Esophagus (tissue), 2 donors: Measurements from ENCODE around the gene NTMT2. TPM values are rescaled to one million over a fixed set of nuclear protein-coding genes. Genes with fewer than 3 reads are reported as not detected.

ENCODE experiments used
- H3K27ac ChIP-seq, 2 donors: one replicate each; pipeline ENCODE4 v1.5.1; 2013; ENCODE audit warnings: low read depth in 2 of 2, mild to moderate bottlenecking in 2 of 2, inconsistent platforms in 1 of 2, low read length in 1 of 2, moderate library complexity in 1 of 2
- H3K27me3 ChIP-seq, 2 donors: one replicate each; pipeline ENCODE4 v1.6.1; 2013; ENCODE audit warnings: low read length in 2 of 2, control low read depth in 1 of 2, mild to moderate bottlenecking in 1 of 2; ENCODE audit not compliant: insufficient read depth in 2 of 2, control insufficient read depth in 1 of 2
- H3K36me3 ChIP-seq, 2 donors: one replicate each; pipeline ENCODE4 v1.6.1; 2013; ENCODE audit warnings: low read length in 1 of 2; ENCODE audit not compliant: control insufficient read depth in 2 of 2, insufficient read depth in 2 of 2
- H3K4me1 ChIP-seq, 2 donors: one replicate each; pipeline ENCODE4 v1.6.1; 2013; ENCODE audit warnings: low read length in 1 of 2; ENCODE audit not compliant: control insufficient read depth in 2 of 2, insufficient read depth in 2 of 2
- H3K4me3 ChIP-seq, 2 donors: one replicate each; pipeline ENCODE4 v1.5.1; 2013; ENCODE audit warnings: low read length in 2 of 2, mild to moderate bottlenecking in 2 of 2, low read depth in 1 of 2, moderate library complexity in 1 of 2
- H3K9me3 ChIP-seq, 2 donors: one replicate each; pipeline ENCODE4 v1.6.1; 2013; ENCODE audit warnings: mild to moderate bottlenecking in 2 of 2, low read depth in 1 of 2, low read length in 1 of 2, moderate library complexity in 1 of 2; ENCODE audit not compliant: control insufficient read depth in 2 of 2, insufficient read depth in 1 of 2
- WGBS, 2 donors: extraction: QIAGEN DNeasy Blood & Tissue Kit; methylation state at CpG; one replicate each; pipeline ENCODE4 v1.1.7; 2013; 5-methylcytosine and 5-hydroxymethylcytosine counted together
- polyA plus RNA-seq, 2 donors: library from polyadenylated mRNA; stranded (reverse); fragments of 200-250 nt; gene quantifications; one replicate each; pipeline ENCODE4 v1.2.3, GENCODE V29; 2013
- donor health status: healthy with polysubstance abuse.
- donor health status: Bipolar disorder and iron deficiency.

Gene NTMT2
- polyA plus RNA-seq, 2 donors, result not detected

DNA sequence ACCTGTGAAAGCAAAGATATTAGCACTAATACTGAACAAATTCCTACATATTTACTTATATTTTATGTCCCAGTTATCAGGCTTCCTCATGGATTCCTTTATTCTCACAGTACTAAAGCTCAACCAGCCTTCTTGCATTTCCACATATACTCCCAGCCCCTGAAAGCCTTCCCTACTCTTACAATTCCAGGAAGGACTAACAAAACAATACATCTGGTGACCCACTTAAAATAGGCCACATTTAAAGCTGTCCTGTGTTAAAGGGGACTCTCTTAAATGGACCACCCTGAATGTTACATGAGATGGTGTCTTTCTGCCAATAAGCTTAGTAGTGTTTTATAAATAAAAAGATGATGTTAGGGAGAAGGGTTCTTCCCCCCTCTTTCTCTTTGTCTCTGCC, 54.4 kb downstream of the NTMT2 start:
- Histone ChIP-seq H3K9me3 (no peaks in the 10 kb centered on the region), H3K36me3 (no peaks in the 10 kb centered on the region), H3K4me1 (no peaks in the 10 kb centered on the region), H3K4me3 (no peak overlapping the region), H3K27ac (no peak overlapping the region), H3K27me3 (no peaks in the 10 kb centered on the region)

DNA sequence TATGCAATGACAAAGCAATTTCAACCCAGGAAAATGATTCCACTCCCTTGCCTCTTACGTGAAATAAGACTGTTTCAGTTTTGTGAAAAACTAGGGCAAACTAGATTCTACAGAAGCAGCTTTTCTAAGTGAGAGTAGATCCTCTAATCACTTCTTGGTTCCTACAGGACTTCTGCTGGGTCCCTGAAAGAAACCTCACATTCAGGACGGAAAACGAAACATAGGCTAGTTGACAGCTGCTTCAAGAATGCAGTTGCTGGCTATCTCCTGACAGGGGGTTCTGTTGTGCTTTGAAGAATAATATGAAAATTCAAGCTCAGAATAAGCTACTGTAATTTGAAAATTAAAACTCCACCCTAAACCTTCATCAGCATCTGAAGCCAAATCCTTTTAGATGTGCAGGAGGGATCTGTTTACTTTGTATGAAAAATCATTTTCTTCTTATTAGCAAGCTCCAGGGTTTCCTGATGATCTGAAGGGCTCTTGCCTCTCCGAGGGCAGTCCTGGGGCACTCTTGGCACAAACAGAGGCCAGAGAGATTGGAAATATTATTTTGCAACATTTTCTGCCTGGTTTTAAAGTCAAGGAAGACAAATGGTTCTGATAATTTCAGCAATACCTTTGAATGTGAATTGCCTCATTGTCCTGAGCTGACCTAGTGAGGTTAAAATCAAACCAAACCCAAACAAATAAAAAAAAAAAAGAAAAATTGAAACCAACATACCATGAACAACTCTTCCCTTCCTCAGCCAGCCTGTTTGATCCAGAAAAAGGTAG, 55.0 kb downstream of the NTMT2 start:
- Histone ChIP-seq H3K27ac (no peak overlapping the region), H3K9me3 (no peaks in the 10 kb centered on the region), H3K4me3 (no peak overlapping the region), H3K4me1 (no peaks in the 10 kb centered on the region), H3K27me3 (no peaks in the 10 kb centered on the region), H3K36me3 (no peaks in the 10 kb centered on the region)
- 33 to 52% methylated on average over 4 of the region's 4 CpGs for WGBS, 2 donors

DNA sequence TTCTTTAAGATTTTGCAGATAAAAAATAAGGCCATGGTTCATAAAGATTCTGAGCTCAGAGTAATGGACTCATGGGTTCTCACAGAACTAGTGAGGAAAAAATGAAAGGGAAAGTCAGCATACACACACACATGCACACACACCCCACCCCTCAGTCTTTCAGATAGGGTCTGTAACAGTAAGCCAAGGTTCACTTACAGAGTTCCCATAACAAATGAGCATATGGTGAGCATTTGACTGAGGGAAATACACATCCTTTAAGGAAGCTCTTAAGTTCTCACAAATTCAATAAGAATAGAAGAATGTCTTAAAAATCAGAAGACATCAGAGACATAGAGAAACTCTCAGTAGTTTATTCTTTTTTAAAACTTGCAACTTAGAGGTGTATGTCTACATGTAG, 57.9 kb downstream of the NTMT2 start:
- Histone ChIP-seq H3K27ac (no peak overlapping the region), H3K9me3 (no peaks in the 10 kb centered on the region), H3K4me1 (no peaks in the 10 kb centered on the region)

DNA sequence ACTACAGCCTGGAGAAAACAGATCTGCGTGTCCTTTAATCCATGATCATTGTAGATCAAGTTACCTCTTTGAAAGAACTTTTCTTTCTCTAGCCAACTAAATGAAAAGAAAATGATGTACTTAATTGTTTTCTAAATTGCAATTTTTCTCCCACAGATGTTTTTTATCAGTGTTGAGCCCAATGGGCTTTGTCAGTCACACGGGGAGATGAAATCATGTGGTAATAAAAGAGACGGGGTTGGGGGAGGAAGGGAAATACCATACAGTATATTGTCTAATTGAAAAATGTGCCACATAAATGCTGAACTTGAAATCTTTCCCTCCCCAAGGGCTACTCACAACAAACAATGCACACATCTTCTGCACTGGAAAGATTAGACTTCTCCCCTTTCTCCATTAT, 58.4 kb downstream of the NTMT2 start:
- no peak overlapping the region for H3K4me3 ChIP-seq
- no peaks in the 10 kb centered on the region for H3K4me1 ChIP-seq
- no peaks in the 10 kb centered on the region for H3K36me3 ChIP-seq
- no peak overlapping the region for H3K27ac ChIP-seq
- no peaks in the 10 kb centered on the region for H3K27me3 ChIP-seq
- 56 to 63% methylated on average over 3 of the region's 3 CpGs for WGBS, 2 donors
- H3K9me3 ChIP-seq, result no peaks in the 10 kb centered on the region

More for the DNA sequence above, 57.9 kb downstream of the NTMT2 start:
- no peak overlapping the region for H3K4me3 ChIP-seq
- H3K36me3 ChIP-seq, result no peaks in the 10 kb centered on the region
- H3K27me3 ChIP-seq, result no peaks in the 10 kb centered on the region

DNA sequence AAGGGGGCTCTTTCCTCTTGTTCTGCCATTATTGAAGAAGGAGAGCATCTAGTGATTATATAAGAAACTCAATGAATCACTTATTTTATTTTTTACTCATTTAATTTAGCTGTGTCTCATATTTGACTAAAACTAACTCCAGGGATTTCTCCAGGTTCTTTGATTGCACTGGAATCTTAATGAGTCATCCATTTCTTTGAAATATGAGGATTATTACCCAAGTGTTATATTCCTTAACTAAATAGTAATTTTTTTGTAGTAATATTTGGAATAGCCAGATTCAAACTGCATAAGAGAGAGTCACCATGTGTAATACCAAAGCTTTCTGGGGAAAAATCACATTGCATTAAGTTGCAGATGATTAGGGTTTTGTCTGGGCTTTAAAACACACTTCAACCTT, 59.5 kb downstream of the NTMT2 start:
- Histone ChIP-seq H3K27ac (no peak overlapping the region), H3K4me3 (no peak overlapping the region), H3K4me1 (no peaks in the 10 kb centered on the region), H3K9me3 (no peaks in the 10 kb centered on the region), H3K36me3 (no peaks in the 10 kb centered on the region), H3K27me3 (no peaks in the 10 kb centered on the region)

DNA sequence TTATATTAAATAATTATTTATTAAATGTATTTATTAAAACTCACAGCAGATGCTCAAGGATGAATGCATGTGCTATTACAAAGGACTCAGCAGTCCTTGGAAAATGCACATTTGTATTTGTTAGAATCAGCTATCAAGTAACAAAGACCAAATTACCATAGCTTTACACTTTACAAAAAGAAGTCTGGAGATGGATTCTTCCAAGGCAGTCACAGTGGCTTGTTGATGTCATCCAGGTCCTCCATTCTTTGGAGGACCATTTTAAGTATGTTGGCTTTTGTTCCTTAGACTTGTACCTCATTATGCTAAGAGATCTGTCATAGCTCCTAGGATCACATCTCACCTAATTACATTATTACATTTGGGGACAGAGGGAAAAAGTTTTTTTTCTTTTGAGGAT, 63.4 kb downstream of the NTMT2 start:
- H3K27me3 ChIP-seq, result no peaks in the 10 kb centered on the region
- H3K9me3 ChIP-seq, result no peaks in the 10 kb centered on the region
- H3K27ac ChIP-seq, result no peak overlapping the region
- no peaks in the 10 kb centered on the region for H3K36me3 ChIP-seq
- H3K4me1 ChIP-seq, result peaks cover 0 to 3% of the 10 kb centered on the region in 2 donors
- H3K4me3 ChIP-seq, result no peak overlapping the region

DNA sequence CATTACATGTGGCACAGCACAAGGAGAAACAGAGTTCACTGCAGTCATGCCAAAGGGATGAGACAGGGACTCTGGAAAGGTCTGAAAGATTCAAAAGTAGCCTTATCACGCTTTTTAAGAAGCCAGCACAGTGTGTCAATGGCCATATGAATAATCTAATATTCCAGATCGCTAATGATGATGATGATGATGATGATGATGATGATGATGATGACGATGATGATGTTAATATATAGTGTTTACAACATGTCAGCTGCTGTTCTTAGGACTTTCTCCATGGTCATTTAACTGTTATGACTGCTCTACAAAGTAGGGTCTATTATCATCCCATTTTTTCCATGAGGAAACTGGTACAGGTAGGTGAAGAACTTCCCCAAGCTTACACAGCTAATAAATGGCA, 64.4 kb downstream of the NTMT2 start:
- H3K27me3 ChIP-seq, result no peaks in the 10 kb centered on the region
- H3K9me3 ChIP-seq, result no peaks in the 10 kb centered on the region
- H3K36me3 ChIP-seq, result no peaks in the 10 kb centered on the region
- WGBS, 2 donors, result 66 to 68% methylated on average over 3 of the region's 3 CpGs
- no peak overlapping the region for H3K27ac ChIP-seq
- H3K4me1 ChIP-seq, result peaks cover 0 to 3% of the 10 kb centered on the region in 2 donors
- H3K4me3 ChIP-seq, result no peak overlapping the region

DNA sequence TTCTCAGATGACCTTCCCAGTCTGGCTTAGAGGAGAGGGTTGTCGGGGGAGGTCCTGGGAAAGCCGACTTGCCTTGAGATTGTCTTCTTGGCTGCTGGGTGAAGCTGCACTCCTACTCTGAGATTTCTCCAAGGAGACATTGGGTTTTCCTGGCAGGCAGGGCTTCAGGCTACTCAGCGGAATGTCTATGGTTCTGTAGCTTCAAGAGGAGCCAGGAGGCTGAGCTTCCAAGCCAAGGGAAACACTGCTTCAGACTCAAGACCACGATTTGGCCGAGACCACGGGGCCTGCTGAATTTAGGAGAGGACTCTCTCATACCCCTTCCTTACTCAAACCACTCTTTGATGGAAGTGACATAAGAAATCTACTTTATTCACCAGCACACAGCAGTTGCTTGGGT, 67.8 kb downstream of the NTMT2 start:
- WGBS, 2 donors, result 76 to 77% methylated on average over 6 of the region's 6 CpGs
- peaks cover 0 to 3% of the 10 kb centered on the region in 2 donors for H3K4me1 ChIP-seq
- no peaks in the 10 kb centered on the region for H3K9me3 ChIP-seq
- H3K36me3 ChIP-seq, result no peaks in the 10 kb centered on the region
- H3K27ac ChIP-seq, result no peak overlapping the region
- no peak overlapping the region for H3K4me3 ChIP-seq
- no peaks in the 10 kb centered on the region for H3K27me3 ChIP-seq

DNA sequence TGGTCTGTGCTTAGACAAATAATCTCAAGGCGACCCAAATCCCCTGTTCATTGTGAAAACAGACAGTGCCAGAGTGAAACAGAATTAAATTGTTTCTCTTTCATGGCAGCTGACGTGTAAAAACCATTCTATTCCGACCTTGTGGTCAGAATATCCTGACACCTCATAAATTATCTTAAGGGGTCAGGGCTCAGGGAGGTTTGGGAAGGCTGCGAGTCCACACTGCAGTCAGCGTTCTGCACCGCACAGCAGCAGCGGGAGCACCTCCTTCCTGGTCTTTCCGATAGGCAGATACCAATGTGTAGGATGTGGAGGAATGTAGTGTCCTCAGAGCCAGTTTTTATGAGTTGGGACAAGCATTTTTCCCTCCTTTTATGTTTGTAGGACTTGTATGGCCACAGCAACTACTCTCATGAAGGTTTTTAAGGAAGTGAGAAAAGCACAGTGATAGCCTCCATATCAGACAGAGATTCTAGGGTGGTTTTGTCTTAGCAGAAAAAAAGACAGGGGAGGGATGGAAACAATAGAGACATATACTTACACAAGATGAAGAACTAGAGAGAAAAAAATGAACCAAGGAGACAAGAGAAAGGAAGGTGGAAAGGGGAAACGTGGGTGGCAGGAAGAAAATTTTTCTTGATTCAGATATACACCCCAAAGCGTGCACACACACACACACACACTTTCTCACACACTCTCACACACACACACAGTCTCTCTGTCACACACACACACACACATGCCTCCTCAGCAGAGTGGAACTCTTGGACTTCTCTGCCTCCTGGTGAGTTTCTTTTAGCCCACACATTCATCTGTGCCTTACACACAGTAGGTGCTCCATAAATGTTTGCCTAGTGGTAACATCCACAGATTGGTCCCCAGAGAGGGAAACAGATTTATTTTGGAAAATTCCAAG, 68.6 kb downstream of the NTMT2 start:
- Histone ChIP-seq H3K36me3 (no peaks in the 10 kb centered on the region), H3K4me1 (peaks cover 0 to 3% of the 10 kb centered on the region in 2 donors), H3K27ac (no peak overlapping the region), H3K9me3 (no peaks in the 10 kb centered on the region), H3K4me3 (no peak overlapping the region), H3K27me3 (no peaks in the 10 kb centered on the region)
- WGBS, 2 donors, result 45 to 51% methylated on average over 10 of the region's 10 CpGs
